Measurements from ENCODE around the gene TP53TG3C.
"Not testable (repeated sequence)": the region's sequence is repeated elsewhere in the genome, so short reads cannot be mapped to it uniquely, and the experiment has no call there.

TP53TG3C gene, protein sequence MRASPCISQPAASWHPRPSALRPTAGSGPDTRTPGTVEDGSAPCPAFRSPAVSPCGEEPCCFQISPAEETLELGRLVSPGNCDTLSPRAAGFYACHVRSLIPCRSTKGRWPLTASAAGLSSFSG

GRCh38 chr16:33193926-33194325, at the start of gene TP53TG3C:
Gene TP53TG3C, plus strand, starts transcription at chr16:33194226. Its CDS starts 68 bp downstream, at chr16:33194294.
- DNase-seq = not testable (repeated sequence)
